Right atrium auricular region (tissue), 2 donors: ENCODE measurements around the gene ADAMTS2. TPM values are rescaled to one million over a fixed set of nuclear protein-coding genes. Genes with fewer than 3 reads are reported as not detected.

ENCODE experiments used
- DNase-seq: peaks from one replicate; pipeline ENCODE4 v3.0.0-alpha.2; 2019; ENCODE audit warnings: low spot score
- H3K27ac ChIP-seq, 2 donors: fragments of 200-600 bp; sonication (generic); 1 replicate in 1 of 2; 2 replicates in 1 of 2; pipeline ENCODE4 v1.5.1; 2016 to 2019
- H3K27me3 ChIP-seq, 2 donors: fragments of 200-600 bp; sonication (generic); one replicate each; pipeline versions ENCODE4 v1.5.1 to v1.6.0; 2017 to 2019
- H3K36me3 ChIP-seq: fragments of 200-600 bp; sonication (generic); one replicate; pipeline ENCODE4 v1.5.1; 2016
- H3K4me1 ChIP-seq, 2 donors: fragments of 200-600 bp; sonication (generic); one replicate each; pipeline versions ENCODE4 v1.5.1 to v1.6.0; 2017 to 2019
- H3K4me3 ChIP-seq, 2 donors: fragments of 200-600 bp; sonication (generic); 1 replicate in 1 of 2; 2 replicates in 1 of 2; pipeline ENCODE4 v1.5.1; 2017 to 2019; ENCODE audit warnings: mild to moderate bottlenecking in 1 of 2, moderate library complexity in 1 of 2
- H3K9me3 ChIP-seq, 2 donors: fragments of 200-600 bp; sonication (generic); one replicate each; pipeline ENCODE4 v1.5.1; 2019
- CTCF ChIP-seq, 2 donors: fragments of 200-600 bp; sonication (generic); IDR thresholded peaks; one replicate each; pipeline ENCODE4 v1.5.1; 2019; ENCODE audit warnings: antibody characterized with exemption in 2 of 2
- total RNA-seq, 2 donors: library from RNA; depleted of rRNA; stranded (reverse); fragments of >200 nt; gene quantifications; one replicate each; pipeline ENCODE4 v1.1.0, GENCODE V29; 2016

The ADAMTS2 gene
- total RNA-seq, 2 donors from 2014 or later = 13.6 to 13.7 TPM

GRCh38 chr5:179263391-179264052 lies 81.7 kb downstream of the ADAMTS2 start:
- Histone ChIP-seq H3K27me3 (no peaks in the 10 kb centered on the region), H3K4me3 (no peak overlapping the region), H3K9me3 (no peaks in the 10 kb centered on the region), H3K36me3 (no peaks in the 10 kb centered on the region), H3K4me1 (peaks cover 0 to 32% of the 10 kb centered on the region in 2 donors), H3K27ac (no peak overlapping the region)
- TF ChIP-seq CTCF (IDR thresholded peaks at IDR 0.05) = no peak
- no peak for DNase-seq

- no peak overlapping the region for H3K27ac ChIP-seq
Observed at GRCh38 chr5:179262126-179262920, 82.9 kb downstream of the ADAMTS2 start.

GRCh38 chr5:179261301-179262125 lies 83.7 kb downstream of the ADAMTS2 start:
- Histone ChIP-seq H3K9me3 (no peaks in the 10 kb centered on the region), H3K27ac (no peak overlapping the region), H3K4me1 (peaks cover 0 to 18% of the 10 kb centered on the region in 2 donors), H3K36me3 (no peaks in the 10 kb centered on the region), H3K4me3 (no peak overlapping the region), H3K27me3 (no peaks in the 10 kb centered on the region)
- DNase-seq = peak; percentile 68
- peak in 1 of 2 donors; percentile 28 for TF ChIP-seq CTCF (IDR thresholded peaks at IDR 0.05)

More at GRCh38 chr5:179262126-179262920, 82.9 kb downstream of the ADAMTS2 start:
- Histone ChIP-seq H3K9me3 (no peaks in the 10 kb centered on the region), H3K36me3 (no peaks in the 10 kb centered on the region), H3K27me3 (no peaks in the 10 kb centered on the region), H3K4me3 (no peak overlapping the region), H3K4me1 (peaks cover 0 to 26% of the 10 kb centered on the region in 2 donors)
- no peak for TF ChIP-seq CTCF (IDR thresholded peaks at IDR 0.05)
- DNase-seq = no peak

- no peak for TF ChIP-seq CTCF (IDR thresholded peaks at IDR 0.05)
- Histone ChIP-seq H3K36me3 (no peaks in the 10 kb centered on the region), H3K4me3 (no peak overlapping the region), H3K27me3 (no peaks in the 10 kb centered on the region), H3K9me3 (no peaks in the 10 kb centered on the region), H3K27ac (no peak overlapping the region), H3K4me1 (peaks cover 0 to 10% of the 10 kb centered on the region in 2 donors)
- DNase-seq = peak; percentile 57
Observed at GRCh38 chr5:179260324-179261070, 84.8 kb downstream of the ADAMTS2 start.

- no peak overlapping the region for H3K4me3 ChIP-seq
- H3K27me3 ChIP-seq = no peaks in the 10 kb centered on the region
- H3K9me3 ChIP-seq = no peaks in the 10 kb centered on the region
- H3K4me1 ChIP-seq = peaks cover 0 to 3% of the 10 kb centered on the region in 2 donors
- H3K27ac ChIP-seq = no peak overlapping the region
- no peaks in the 10 kb centered on the region for H3K36me3 ChIP-seq
- TF ChIP-seq CTCF (IDR thresholded peaks at IDR 0.05) = no peak
- peak; percentile 56 for DNase-seq
Observed at GRCh38 chr5:179259731-179260323, 85.4 kb downstream of the ADAMTS2 start.
